Stimulated activated naive CD4-positive, alpha-beta T cell (primary cell): Measurements from ENCODE around the gene WDR7.
A peak's percentile ranks its signal among the peaks of the same experiment; 100 is the strongest.

Source experiments
- DNase-seq, 6 experiments: peaks; one replicate each; lab custom pipeline; 2025; lab: John Stamatoyannopoulos, UW

WDR7 gene

GRCh38 chr18:56650944-56651770 is at the start of gene WDR7:
WDR7 (plus strand) TSS chr18:56651359; CDS start chr18:56672516, 21,157 bp downstream.
- peak; percentile 93 to 98 (median 94) for DNase-seq

GRCh38 chr18:56606618-56607017 is 44.5 kb upstream of the WDR7 start:
- no peak for DNase-seq

GRCh38 chr18:56615738-56616520 is 35.2 kb upstream of the WDR7 start:
- no peak for DNase-seq

GRCh38 chr18:56627991-56628390 is 23.2 kb upstream of the WDR7 start:
- no peak for DNase-seq

- DNase-seq: no peak
These were observed 18.8 kb upstream of the WDR7 start for GRCh38 chr18:56632070-56633022.

- no peak for DNase-seq
These were observed 16.2 kb upstream of the WDR7 start for GRCh38 chr18:56635007-56635406.

- no peak for DNase-seq
These were observed 14.0 kb upstream of the WDR7 start for GRCh38 chr18:56637176-56637575.

GRCh38 chr18:56637711-56638231 is 13.4 kb upstream of the WDR7 start:
- peak in 2 of 6 experiments; percentile 34 to 54 for DNase-seq

- peak; percentile 96 to 99 (median 97) for DNase-seq
These were observed 12.7 kb upstream of the WDR7 start, which contains the start of gene TXNL1 for GRCh38 chr18:56638232-56639103. TXNL1 (minus strand) TSS chr18:56638592; CDS start chr18:56638440, 152 bp downstream.

GRCh38 chr18:56639104-56639381 is 12.1 kb upstream of the WDR7 start:
- DNase-seq: no peak

- DNase-seq: no peak
These were observed 11.6 kb upstream of the WDR7 start for GRCh38 chr18:56639571-56639970.

- no peak for DNase-seq
These were observed 9.3 kb upstream of the WDR7 start for GRCh38 chr18:56641714-56642337.

GRCh38 chr18:56643381-56643780 is 7.8 kb upstream of the WDR7 start:
- DNase-seq: no peak

- peak in 2 of 6 experiments; percentile 8 to 27 for DNase-seq
These were observed 5.6 kb upstream of the WDR7 start for GRCh38 chr18:56645415-56646016.

- DNase-seq: no peak
These were observed 4.1 kb upstream of the WDR7 start for GRCh38 chr18:56647071-56647470.

GRCh38 chr18:56647951-56648893 is 2.9 kb upstream of the WDR7 start:
- no peak for DNase-seq

- no peak for DNase-seq
These were observed 1.2 kb upstream of the WDR7 start for GRCh38 chr18:56649996-56650395.

- DNase-seq: peak in 1 of 6 experiments; percentile 31
These were observed 573 bp downstream of the WDR7 start for GRCh38 chr18:56651771-56652092.

GRCh38 chr18:56652802-56653201 is 1.6 kb downstream of the WDR7 start:
- DNase-seq: peak in 3 of 6 experiments; percentile 18 to 34 (median 21)
